Dedifferentiated amniotic fluid mesenchymal stem cell (primary cell): ENCODE data around the gene CPXM2.

Experiments
- DNase-seq: peaks from one replicate; pipeline ENCODE4 v3.0.0-alpha.2; 2016; ENCODE audit errors: extremely low spot score

CPXM2 gene

DNA sequence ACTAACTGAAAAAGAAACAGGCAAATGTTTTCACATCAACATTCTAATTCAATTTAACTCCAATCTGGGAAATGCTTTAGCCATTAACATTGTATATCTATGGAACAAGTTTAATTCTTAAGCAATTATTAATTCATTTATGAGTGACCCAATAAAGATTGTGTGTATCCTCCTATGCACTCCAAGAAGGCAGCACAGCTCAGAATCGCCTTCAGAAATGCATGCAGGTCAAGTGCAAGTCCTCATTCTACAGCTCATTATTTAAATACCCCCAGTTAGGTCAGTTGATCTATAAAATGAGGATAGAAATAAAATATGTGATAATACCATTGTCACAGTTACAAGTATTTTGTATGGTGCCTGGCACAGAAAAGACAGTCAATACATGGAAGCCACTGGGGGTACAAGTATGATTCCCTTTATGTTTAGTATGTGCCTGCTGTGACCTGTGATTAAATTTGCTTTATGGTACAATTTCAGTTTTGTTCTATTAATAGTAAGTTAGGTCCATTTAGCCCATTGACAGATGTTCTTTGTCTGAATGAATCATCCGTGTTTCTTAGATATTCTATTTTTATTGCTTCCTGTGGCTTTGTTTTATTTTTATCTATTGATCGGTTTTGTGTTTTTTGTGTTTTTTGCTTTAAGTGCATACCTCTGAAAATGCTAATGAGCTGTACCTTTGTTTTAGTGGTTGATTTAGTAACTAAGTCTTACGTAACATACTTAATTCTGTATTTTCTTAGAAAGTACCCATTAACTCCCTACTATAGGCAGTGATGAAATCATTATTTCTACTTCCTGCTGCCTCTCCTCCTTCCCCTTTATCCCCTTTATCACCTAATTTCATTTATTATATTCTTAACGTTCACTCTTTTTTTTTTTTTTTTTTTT, 42.8 kb downstream of the CPXM2 start:
- no peak for DNase-seq

DNA sequence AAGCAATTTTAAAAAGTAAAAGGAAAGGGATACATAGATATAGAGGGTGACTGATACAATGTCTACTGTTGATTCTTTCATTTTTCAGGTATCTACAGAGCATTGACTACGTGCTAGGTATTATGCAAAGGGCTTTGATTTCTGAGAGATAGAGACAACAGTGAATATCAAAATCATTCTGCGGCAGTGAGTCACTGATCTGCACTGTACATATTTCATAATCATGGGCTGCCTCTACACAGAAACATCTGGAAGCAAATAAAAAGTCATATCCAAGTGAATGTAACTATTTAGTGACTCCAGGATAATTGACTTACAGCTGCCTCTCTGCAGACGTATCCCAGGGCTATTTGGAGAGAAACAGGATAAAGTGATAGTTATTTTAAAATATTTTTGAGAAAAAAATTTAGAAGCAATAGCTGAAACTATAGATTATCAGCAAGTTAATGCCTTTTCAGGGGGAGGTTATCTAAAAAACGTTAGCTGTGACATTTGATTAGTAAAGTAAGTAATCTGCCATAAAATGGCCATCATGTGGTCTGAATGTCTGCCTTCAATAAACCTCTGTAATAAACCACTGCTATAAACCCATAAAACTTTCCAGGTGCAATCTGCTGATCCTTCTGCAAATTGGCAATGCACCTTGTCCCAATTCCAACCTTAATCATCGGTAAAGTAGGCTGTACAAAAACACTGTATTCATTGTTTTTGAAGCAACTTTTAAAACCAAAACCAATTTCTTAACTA, 43.7 kb downstream of the CPXM2 start:
- peak; percentile 68 for DNase-seq

DNA sequence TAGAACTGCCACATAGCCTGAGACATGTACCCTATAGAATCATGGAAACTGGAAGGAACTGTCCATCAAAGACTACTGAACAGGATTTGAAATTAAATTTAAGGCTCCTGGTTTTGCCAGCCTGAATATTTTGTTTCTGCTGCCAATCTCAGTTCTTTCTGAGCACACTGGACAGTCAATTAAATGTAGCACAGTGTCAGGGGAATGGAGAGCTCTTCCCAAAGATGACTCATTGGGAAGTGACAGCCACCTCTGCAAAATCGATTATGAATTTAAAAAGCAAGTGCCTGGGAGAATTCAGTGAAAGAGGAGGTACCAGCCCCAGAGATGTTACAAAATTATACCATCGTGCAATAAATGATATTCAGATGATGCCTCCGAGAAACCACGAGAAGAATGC, 47.8 kb downstream of the CPXM2 start:
- no peak for DNase-seq

DNA sequence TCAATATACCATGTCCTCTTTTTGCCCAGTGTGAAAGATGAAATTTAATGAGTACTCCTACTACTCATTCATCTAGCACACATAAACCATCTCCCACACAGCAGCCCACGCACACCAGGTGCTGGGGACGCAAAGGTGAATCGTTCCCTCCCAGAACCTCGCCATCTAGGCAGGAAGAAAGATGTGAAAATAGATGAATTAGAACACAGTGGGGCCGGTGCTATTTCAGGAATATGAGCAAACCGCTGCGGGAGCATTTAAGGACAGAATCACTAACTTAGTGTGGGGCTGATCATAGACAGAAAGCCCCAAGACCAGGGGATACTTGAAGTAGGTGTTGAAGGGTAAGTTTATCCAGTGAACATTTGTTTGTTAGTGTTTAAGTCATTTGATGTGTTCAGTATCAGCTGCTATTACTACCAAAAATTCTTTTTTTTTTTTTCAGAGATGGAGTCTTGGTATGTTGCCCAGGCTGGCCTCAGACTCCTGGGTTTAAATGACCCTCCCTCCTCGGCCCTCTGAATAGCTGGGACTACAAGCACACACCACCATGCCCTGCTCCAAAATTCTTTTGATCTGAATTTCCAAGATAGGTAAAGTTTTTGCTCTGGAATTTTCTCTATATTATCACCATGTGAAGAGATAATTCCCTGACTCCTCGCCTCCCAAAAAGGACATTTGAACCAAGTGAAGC, 48.8 kb downstream of the CPXM2 start:
- DNase-seq = no peak

DNA sequence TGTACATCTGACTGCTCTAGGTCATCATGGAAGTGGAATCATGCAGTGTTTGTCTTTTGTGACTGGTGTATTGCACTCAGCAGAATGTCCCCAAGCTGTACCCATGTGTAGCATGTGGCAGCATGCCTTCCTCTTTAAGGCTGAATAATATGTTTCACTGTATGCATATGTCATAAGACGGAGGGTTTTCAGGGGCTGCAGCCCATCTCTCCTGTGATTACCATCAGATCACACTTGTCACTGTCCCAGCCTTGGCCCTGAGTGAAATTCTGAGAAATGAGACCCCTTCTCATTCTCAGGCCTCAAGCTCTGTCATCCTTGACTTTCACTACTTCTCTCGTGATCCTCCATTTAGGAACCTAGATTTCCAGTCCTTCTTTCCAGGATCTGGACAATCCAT, 50.0 kb downstream of the CPXM2 start:
- no peak for DNase-seq

DNA sequence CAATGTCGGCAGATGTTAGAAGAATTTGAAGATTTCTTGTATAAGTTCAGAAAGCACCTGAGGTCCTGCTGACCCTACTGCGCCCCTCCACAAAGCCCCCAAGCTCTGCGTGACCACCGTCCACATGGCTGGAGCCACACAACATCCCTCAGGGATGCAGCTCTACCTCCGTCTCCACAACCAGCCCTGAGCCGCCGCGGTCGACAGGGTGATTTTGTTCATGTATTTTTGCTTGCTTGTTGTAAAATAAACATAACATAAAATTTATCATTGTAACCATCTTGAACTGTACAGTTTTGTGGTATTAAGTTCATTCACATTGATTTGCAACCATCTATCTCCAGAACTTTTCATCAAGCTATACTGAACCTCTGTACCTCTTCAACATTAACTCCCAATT, 50.5 kb downstream of the CPXM2 start:
- DNase-seq = no peak

DNA sequence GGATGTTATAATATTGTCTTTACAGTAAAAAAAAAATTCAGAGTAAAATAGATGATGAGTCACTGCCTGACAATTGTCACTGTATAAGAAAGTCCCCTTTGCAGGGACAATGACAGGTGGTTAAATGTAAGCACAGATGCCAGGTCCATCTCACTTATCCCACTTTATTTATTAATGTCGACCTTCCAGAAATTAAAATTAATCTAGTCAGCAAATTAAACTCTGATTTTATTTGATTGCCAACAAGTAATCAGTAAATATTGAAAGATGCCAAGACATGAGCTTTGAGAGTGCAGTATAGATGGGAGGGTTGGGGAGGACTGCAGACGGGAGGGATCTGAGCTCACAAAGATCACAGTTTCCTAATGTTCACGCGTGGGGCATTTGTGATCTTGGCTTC, 50.9 kb downstream of the CPXM2 start:
- DNase-seq = no peak

DNA sequence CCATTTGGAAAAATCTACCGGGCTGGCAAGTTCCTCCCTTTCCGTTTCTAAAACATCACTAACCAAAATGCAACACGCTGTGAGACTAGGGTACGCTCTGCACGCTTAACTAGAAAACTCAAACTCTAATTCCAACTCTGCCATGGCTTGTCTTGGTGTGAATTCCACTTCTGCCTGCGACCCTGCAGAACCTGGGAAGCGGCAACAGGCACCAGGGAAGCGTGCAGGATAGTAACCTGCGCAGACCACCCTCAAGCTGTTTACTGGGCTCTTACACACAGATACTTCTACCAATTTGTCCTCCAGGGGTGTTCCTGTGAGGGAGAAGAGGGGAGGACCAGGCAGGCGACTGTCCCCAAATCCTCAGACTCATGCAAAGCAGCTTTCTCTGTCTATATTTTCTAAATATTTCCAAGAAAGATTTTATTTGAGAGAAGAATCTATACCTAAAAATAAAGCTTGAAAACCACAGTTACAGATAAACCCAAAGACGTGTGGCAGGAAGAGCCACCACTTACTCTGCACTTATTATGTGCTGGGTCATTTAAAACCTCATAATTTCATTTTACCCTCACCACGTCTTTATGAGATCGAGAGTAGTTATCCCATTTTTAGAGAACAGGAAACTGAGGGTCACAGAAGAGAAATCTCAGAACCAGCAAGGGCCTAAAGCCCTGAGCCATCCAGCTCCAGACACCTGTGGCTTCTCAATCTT, 52.9 kb downstream of the CPXM2 start:
- no peak for DNase-seq

DNA sequence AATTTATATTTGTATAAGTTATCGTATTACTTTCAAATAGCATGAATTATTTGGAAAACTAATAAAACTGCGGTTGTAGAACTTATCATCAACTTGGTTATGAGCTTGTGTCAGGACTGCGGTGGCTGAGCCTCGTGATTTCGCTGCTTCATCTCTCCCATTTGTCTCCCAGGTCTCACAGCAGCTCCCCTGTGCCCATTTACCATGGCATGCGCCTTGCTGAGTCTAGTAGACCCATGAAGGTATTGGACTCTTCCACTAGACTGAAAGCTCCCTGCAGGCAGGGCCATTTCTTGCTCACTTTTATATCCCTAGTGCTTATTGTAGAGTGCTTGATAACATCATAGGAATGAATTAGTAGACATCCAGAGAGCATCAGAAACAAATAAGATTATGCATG, 53.9 kb downstream of the CPXM2 start:
- no peak for DNase-seq

DNA sequence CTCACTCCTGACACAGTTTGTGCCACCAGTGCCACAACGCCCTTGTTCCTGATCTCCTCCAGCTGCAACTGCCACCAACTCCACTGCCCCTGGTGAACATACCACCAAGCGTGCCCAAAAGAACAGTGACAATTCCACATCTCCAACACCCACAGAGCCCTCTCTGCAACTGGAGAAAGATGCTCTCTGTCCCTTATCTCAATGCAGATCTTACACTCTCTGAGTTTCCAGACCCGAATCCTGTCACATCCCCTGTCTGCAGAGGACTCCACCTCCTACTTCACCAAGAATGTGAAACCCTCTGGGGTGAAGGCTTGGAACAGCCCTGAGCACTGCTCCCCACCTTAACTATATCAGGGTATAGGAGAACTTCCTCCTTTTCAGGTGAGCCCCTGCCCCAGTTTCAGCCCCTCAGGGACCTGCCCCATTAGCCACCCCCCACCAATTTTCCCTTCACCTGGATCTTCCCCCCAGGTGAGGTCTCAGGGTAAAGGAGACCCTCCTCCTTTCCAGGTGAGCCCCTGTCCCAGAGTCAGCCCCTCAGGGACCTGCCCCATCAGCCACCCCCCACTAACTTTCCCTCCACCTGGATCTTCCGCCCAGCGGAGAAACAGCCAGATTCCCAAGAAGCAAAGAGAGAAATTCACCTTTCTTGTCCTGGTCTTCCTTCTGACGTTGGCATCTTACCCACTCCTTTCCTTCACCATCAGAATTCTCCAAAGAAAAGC, 55.0 kb downstream of the CPXM2 start:
- no peak for DNase-seq

DNA sequence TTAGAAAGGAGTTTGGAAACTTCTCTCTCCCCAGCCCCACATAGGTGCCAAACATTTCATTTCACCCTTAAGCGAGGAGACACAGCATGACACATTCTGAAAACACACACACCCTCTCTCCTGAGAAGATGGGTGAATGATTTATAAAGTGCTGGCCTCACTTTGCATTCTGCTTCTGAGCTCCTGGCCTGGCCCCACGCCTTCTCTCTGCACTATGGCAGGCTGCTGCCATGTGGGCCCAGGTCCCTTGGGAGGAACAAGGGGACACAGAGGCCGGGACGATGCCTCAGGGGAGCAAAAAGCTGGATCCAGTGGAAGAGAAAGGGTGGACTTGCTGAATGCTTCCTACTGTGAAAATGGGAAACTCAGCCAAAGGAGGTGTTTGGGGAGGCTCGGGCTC, 56.0 kb downstream of the CPXM2 start:
- no peak for DNase-seq

DNA sequence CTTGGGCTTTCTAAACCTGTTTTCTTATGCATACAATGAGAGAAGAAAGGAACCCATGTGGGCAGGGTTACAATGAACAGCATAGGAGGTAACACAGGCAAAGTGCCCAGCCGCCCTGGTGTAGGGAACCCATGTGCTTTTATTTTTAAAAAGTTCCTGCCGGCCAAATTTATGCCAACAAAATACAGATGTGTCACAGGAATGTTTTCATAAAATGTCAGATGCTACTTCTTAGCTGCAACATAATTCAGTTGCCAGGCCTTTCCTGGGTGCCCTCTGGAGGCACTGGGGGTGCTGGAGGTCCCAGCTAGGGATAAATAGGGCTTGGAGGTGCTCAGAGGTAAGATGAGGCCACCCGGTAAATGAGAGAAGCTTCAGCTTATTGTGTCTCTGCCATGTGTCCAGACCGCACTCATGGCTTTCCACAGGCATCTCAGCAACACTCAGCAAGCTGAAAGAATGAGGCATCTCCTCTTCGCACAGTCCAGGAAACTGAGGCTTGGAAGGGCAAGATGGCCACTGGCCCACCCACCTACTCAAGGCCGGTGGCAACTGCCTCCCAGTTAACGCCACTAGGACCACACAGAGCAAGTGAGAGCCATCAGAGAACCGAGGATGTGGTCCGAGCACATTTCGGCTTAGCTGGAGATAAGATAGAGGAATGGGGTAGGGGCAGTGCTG, 58.3 kb downstream of the CPXM2 start:
- DNase-seq = no peak

DNA sequence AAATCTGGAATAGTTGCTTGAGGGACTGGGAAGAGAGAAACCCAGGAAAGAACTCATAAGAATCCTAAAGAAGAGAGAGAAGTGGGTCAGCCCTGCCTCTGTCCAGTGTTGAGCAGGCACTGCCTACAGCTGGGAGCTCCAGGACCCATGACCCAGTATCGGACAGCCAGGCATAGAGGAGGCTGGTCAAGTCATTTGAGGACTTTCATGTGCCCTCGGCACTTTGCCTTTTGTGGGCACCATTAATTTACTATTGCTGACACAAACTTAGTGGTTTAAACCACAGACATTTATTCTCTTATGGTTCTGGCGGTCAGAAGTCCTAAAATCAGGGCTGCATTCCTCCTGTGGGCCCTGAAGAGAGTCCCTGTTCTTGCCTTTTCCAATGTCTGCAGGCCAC, 60.3 kb downstream of the CPXM2 start:
- DNase-seq = no peak

DNA sequence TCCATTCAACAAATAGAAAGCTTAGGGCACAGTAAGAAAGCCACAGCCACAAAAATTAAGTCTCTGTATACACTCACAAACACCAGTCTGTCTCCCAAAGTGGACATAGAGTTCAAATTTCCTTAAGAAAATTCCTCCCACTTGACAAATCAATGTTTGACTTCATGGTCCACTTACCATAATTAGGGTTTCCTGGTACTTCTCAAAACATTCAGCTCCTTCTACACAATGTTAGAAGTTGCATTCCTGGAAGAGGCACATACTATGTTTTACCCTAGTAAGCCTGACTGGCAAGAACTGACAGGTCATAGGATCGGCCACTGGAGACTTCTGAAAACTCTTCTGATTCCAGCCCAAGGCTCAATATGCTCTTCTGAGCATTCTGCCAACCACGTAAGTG, 70.5 kb downstream of the CPXM2 start:
- peak; percentile 49 for DNase-seq

DNA sequence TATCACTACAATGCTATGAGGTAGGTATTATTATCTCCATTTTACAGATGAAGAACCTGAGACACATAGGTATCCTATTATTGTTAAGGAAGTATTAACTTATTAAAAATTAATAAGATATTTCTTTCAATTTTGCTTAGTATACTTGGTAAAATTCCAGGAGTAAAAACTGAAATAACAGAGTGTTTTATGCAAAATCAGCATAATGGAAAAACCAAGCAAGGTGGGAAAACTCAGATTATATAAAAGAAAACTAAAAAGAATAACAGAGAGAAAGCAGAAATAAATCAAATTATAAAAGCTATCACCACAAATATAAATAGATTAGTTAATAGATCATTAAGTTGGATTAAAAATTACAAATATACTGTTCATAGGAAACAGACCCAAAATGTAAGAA, 82.0 kb downstream of the CPXM2 start:
- no peak for DNase-seq

DNA sequence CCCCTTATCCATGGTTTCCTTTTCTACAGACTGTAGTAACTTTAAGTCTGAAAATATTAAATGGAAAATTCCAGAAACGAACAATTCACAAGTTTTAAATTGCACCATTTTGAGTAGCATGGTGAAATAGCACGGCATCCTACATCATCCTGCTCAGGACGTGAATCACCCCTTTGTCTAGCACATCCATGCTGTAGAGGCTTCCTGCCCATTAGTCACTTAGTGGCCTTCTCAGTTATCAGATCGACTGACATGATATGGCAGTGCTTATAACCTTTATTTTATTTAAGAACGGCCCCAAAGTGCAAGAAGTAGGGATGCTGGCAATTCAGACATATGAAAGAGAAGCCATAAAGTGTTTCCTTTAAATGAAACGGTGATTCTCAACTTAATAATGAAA, 82.7 kb downstream of the CPXM2 start:
- DNase-seq = peak; percentile 86

DNA sequence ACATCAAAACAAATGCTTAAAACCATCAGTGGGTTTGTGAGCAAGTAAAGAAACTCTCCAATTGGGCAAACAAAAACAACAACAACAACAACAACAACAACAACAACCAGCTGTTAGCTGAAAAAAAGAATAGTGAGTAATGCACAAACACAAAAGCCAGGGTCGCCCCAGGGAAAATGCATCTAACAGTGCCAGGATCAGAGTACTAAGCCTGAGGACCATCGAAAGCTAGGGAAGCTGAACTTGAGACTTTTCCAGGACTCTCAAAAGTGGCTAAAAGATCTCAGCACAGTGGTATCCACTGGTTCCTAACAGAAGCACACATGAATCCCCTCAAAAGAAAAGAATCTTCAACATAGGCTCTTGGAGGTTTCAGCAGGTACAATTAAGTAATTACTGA, 83.3 kb downstream of the CPXM2 start:
- DNase-seq = no peak

DNA sequence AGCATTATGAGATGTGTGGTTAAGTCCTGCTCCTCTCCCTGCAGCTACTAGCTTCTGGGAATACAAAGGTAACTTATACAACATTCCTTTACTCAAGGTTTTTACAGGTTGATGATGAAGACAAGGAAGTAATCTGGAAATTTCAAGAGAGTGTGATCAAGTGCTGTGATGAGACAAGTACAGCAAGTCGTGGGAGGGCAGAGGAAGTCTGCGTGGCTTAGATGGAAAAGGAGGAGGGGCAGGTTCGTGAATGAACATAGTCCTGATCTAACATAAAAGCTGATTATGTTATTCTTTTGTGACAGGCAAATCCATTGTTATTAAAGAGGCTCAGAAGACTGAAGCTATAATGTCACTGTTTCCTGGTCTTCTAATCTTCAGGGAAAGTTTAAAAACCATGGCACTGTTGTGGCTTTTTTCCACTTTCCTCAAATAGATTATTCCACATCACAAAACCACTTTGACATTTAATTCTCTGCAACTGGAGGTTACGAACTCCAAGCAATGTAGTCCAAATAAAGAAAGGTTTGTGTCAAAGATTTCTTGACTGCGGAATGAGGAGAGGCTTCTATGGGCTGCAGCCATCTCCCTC, 84.1 kb downstream of the CPXM2 start:
- no peak for DNase-seq

DNA sequence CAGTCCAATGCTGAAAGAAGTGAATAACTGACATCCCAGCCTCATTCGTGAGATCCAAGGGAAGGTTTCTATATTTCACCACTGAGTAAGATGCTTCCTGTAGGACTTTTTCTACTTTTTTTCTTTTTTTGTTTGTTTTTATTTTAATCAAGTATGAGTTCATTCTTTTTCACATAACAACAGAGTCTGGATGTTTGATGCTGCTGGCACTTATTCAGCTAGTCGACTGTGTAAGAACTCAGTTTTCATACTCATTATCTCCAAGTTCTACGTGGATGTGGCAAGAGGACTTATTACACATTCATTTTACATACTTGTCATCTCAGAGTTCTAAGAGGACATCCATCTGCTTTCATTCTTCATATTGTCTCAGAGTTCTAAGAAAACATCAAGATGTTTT, 86.9 kb downstream of the CPXM2 start:
- DNase-seq = peak; percentile 84

DNA sequence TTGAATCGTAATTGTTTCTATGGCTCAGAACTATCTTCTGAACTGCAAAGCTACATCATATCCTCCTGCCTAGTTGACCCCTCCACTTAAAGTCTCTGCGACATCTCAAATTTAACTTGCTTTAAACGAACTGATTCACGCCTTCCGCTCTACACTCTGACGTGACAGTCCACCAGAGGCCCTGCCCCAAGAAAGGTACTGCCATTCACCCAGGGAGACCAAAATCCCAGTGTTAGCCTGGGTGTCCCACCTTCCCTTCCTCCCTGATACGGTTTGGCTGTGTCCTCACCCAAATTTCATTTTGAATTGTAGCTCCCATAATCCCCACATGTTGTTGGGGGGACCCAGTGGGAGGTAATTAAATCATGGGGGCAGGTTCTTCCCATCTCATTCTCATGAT, 90.8 kb downstream of the CPXM2 start:
- DNase-seq = no peak
